Right hindlimb (tissue), 1 donor: ENCODE data around the gene ZBTB5.
"Not testable (repeated sequence)": the region's sequence is repeated elsewhere in the genome, so short reads cannot be mapped to it uniquely, and the experiment has no call there.

Source experiments
- DNase-seq: peaks from one replicate; pipeline ENCODE4 v3.0.0-alpha.2; 2018

ZBTB5 gene

GRCh38 chr9:37486256-37486615, 21.0 kb upstream of the ZBTB5 start:
- DNase-seq = no peak

- peak; percentile 93 for DNase-seq
These were observed 20.4 kb upstream of the ZBTB5 start, which contains the start of gene POLR1E for GRCh38 chr9:37485389-37486255. POLR1E (plus strand) TSS chr9:37485948; CDS start chr9:37486048, 100 bp downstream.

- DNase-seq = no peak
These were observed 15.5 kb upstream of the ZBTB5 start for GRCh38 chr9:37480759-37481158.

GRCh38 chr9:37477987-37478619, 12.9 kb upstream of the ZBTB5 start:
- DNase-seq = not testable (repeated sequence)

- DNase-seq = not testable (repeated sequence)
These were observed 12.2 kb upstream of the ZBTB5 start for GRCh38 chr9:37477443-37477842.

- DNase-seq = no peak
These were observed 11.7 kb upstream of the ZBTB5 start for GRCh38 chr9:37476930-37477329.

GRCh38 chr9:37474438-37474837, 9.2 kb upstream of the ZBTB5 start:
- no peak for DNase-seq

GRCh38 chr9:37473982-37474381, 8.7 kb upstream of the ZBTB5 start:
- not testable (repeated sequence) for DNase-seq

- DNase-seq = no peak
These were observed 6.9 kb upstream of the ZBTB5 start for GRCh38 chr9:37471942-37472684.

GRCh38 chr9:37468620-37469019, 3.4 kb upstream of the ZBTB5 start:
- DNase-seq = no peak

GRCh38 chr9:37467530-37467929, 2.3 kb upstream of the ZBTB5 start:
- not testable (repeated sequence) for DNase-seq

GRCh38 chr9:37466037-37466709, 923 bp upstream of the ZBTB5 start:
- DNase-seq = peak; percentile 65

- DNase-seq = no peak
These were observed 613 bp downstream of the ZBTB5 start for GRCh38 chr9:37464426-37465248.

- no peak for DNase-seq
These were observed 1.2 kb downstream of the ZBTB5 start for GRCh38 chr9:37464006-37464405.

GRCh38 chr9:37456817-37457216, 8.4 kb downstream of the ZBTB5 start:
- no peak for DNase-seq

GRCh38 chr9:37455884-37456647, 9.2 kb downstream of the ZBTB5 start:
- no peak for DNase-seq

GRCh38 chr9:37454238-37454637, 11.0 kb downstream of the ZBTB5 start:
- no peak for DNase-seq

GRCh38 chr9:37453827-37454226, 11.4 kb downstream of the ZBTB5 start:
- no peak for DNase-seq

- no peak for DNase-seq
These were observed 12.6 kb downstream of the ZBTB5 start for GRCh38 chr9:37452611-37453010.

- no peak for DNase-seq
These were observed 13.6 kb downstream of the ZBTB5 start for GRCh38 chr9:37451628-37452027.
